DMS53 (cell line): ENCODE data around the gene CCIN.
"Not testable (repeated sequence)": the region's sequence is repeated elsewhere in the genome, so short reads cannot be mapped to it uniquely, and the experiment has no call there.

Experiments
- DNase-seq: peaks from one replicate; lab custom pipeline; 2025; lab: John Stamatoyannopoulos, UW

The CCIN gene

DNA sequence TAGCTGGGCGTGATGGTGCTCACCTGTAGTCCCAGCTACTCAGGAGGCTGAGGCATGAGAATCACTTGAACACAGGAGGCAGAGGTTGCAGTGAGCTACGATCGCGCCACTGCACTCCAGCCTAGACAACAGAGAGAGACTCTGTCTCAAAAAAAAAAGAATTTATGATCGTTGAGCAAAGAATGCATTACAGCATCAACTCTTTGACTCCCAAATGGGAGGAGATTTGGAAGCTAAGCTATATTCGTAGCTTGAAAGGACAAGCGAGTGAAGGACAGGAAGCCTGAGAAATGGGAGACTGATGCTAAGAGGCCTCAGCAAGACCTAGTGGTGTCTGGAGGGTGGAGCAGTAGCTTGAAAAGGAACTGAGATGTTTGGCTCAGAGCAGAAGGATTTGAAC lies 10.3 kb upstream of the CCIN start:
- no peak for DNase-seq

DNA sequence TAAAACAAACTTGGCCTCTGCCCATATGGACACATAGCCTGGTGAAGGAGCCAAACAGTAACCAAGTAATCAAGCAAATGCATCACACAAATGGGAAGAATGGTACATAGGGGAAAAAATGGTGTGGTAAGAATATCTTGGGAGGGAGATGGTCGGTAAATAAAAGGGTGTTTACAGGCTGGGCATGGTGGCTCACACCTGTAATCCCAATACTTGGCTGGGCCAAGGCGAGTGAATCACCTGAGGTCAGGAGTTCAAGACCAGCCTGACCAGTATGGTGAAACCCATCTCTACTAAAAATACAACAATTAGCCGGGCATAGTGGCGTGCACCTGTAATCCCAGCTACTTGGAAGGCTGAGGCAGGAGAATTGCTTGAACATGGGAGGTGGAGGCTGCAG lies 9.7 kb upstream of the CCIN start:
- DNase-seq = not testable (repeated sequence)

DNA sequence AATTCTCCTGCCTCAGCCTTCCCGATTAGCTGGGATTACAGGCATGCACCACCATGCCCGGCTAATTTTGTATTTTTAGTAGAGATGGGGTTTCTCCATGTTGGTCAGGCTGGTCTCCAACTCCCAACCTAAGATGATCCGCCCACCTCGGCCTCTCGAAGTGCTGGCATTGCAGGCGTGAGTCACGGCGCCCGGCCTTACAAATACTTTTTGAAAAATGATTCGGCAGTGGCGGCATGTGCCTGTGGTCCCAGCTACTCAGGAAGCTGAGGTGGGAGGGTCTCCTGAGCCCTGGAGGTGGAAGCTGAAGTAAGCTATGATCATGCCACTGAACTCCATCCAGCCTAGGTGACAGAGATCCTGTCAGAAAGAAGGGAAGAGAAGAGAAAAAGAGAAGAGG lies 9.1 kb upstream of the CCIN start:
- not testable (repeated sequence) for DNase-seq

DNA sequence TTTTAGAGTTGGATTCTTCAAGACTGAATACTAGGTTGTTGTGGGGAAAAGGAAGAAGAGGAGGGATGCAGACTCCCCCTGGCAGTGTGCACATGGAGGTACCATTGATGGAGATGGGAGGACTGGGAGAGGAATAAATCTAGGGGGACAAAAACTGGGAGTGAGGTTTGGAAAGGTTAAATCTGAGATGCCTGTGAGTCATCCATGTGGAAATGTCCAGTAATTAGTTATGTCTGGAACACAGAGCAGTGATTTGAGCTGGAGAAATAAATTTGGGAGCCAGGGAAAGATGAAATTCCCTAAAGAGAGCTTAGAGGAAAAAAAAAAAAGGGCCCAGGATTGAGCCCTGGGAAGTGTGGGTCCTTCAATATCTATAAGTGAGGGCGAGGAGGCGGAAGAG lies 8.0 kb upstream of the CCIN start:
- no peak for DNase-seq

DNA sequence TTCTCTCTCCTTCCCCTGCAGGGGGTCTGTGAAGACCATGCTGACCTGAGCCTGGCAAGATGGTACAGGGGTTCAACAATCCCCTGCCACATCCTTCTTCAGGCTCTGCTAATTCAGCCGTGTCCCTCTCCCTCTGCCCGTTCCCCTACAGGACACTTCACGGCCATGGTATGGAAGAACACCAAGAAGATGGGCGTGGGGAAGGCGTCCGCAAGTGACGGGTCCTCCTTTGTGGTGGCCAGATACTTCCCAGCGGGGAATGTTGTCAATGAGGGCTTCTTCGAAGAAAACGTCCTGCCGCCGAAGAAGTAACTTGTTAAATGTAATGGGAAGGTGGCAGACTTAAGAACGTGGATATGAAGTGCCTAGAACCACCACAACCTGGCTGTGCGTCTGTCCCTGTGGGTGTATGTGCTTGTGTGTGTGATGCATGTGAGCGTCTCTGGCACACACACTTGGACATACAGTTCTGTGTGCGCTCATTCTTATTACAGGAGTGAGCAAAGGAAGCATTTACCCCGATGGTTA lies 6.9 kb upstream of the CCIN start:
- no peak for DNase-seq

DNA sequence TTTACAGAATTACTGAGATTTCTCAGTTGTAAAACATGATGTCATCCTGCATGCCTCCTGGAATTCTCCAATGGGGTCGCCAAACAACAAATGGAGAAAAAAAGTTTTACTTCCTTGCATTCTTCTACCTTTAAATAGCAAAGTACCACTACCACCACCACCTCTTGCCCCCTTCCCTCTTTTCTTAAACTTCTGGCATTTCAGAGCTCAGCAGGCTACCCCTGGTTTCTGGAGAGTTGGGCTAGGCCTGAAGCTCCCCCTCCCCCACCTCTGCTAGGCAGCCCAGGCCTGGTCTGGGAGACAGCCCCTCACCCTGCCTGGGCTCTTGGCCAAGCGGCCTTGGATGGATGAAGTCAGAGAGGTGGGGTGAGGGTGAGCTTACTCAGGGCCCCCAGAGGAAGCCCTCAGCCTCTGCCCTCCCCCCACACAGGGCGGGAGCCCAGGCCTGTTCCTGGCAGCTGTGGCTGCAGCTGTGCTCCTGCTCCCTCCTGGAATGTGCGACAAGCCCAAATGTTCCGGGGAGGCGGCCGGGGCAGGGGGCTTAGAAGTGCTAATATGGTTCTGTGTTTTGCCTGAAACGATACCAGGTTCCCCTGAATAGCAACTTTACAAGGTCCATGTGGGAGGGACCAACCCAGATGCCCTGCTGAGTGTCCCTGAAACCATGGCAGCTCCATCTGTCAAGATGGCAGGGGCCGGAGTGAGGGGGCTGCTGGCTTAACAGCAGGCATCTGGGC lies 6.0 kb upstream of the CCIN start:
- DNase-seq = no peak

DNA sequence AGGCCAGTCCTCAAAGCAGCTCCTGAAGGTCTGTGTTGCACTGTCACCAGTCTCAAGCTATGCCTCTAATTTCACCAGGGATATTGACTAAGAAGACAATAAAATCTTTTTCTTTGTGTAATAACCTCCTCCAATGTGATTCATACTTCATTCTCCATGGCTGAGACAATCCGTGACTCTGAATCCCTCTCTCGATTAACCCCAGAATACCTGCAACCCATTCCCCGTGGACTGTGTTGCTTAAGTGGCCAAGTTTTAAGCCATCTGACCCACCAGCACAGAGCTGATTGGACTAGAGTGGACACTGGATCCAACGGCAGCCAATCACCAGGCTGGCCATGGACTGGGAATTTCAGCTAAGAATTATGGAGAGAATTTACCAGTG lies 5.4 kb upstream of the CCIN start:
- DNase-seq = no peak

DNA sequence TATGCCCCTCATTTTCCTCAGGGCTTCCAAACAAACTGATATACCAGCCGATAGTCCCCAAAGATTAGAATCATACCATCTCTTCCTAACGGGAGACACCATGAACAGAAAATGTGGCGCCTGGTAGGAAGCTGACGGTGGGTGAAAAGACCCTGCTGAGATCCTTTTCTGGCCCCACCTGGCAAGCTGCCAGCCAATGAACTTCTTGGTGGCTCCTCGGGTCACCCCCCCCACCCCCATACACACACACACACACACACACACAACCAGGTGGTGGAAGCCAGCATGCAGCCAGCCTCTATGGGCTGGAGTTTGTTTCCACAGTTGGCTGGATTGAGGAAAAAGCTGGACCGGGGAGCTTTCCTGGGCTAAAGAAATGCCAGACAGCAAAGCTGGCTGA lies 4.8 kb upstream of the CCIN start:
- DNase-seq = no peak

DNA sequence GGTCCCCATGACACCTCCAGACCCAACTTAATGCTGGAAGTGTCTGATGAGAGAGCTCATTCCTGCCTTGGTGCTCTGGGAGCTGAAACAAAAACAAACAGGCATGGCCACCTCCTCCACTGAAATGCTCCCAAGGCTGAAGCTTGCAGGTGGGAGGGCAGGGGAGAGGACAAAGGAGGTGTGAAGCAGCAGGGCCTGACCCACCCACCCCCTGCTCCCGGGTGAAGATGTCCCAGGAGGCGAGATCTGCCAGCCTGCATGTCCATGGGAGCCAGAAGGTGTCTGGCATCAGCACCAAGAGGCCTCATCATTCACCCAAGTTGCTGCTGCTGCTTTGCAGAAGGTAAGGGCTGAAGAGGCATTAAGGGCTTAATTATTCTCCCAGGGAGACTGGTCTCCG lies 4.2 kb upstream of the CCIN start:
- peak; percentile 16 for DNase-seq

DNA sequence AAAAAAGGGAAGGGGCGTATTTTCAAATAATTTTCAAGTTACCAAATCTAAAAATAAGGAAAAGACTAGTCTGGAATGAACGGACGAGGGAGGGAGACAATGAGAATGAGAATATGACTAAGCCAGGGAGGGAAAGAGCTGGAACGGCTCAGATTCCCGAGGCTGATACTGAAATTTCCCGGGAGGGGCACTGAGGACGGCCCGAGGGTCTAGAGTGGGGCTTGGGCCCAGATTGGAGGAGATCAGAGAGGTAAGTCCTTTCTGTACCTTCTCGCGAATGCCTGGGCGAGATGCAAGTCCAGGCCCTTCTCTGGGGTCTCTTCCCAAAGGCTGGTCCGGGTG lies 3.4 kb upstream of the CCIN start:
- no peak for DNase-seq

DNA sequence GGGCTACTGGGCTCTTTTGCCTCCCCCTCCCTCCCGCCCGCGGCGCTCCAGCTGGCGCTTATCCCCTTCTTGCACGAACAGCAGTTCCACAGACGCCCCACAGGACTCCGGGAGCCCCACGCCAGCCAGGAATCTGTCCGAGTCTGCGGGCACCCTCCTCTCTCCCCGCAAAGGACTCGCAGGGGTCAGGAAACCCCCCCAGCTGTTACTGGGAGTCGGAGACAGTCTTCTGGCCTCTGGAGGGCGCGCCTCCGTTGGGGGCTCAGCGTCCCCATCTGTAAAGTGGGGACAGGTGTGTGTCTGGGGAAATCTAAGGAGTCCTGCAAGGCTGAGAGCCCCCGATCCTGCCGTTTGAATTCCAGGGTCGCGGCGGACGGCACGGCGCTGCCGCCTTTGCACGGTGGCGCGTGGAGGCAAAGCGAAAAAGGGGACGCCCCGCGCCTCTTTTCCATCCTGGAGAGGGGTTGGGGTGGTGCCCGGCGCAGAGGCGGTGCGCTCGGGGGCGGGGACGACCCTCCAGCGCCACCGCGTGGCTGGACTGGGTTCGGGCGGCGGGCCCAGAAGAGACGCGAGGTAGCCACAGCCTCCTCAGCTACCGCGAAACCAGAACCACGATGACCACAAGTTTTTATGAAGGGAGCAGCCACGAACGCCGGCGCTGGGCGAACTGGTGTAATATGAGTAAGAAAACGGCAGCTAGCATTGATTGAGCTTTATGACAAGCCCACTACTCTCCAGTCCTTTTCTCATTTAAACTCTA lies 2.8 kb upstream of the CCIN start:
- peak; percentile 87 for DNase-seq

DNA sequence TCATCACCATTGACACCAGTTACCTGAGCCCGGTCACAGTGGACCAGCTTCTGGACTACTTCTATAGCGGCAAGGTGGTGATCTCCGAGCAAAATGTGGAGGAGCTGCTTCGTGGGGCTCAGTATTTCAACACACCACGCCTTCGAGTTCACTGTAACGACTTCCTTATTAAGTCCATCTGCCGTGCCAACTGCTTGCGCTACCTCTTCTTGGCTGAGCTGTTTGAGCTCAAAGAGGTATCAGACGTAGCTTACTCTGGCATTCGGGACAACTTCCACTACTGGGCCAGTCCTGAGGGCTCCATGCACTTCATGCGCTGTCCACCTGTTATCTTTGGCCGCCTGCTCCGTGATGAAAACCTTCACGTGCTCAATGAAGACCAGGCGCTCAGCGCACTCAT lies 520 bp downstream of the CCIN start:
- DNase-seq = no peak

DNA sequence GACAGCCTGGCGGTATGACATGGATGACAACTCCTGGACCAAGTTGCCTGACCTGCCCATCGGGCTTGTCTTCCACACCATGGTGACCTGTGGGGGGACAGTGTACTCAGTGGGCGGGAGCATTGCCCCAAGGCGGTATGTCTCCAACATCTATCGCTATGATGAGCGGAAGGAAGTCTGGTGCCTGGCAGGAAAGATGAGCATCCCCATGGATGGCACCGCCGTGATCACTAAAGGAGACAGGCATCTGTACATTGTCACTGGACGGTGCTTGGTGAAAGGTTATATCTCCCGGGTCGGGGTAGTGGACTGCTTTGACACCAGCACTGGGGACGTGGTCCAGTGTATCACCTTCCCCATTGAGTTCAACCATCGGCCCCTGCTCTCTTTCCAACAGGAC lies 1.3 kb downstream of the CCIN start:
- no peak for DNase-seq

DNA sequence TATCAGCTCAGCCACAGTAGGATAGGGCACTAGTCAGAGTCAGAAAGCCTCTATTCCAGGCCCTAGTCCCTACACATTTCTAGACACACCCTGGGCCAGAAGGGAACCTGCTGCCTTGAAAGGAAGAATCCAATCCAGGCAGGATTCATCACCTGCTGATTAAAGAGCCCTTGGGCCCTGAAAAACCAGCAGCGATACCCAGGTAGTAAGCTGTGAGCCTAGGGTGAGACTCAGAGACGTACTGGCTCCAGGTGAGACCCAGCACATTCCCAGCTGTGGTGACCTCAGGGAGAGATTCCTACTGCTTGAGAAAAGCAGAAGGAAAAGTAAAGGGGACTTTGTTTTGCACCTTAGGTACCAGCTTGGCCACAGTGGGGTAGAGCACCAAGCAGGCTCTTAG lies 4.7 kb downstream of the CCIN start:
- DNase-seq = no peak

DNA sequence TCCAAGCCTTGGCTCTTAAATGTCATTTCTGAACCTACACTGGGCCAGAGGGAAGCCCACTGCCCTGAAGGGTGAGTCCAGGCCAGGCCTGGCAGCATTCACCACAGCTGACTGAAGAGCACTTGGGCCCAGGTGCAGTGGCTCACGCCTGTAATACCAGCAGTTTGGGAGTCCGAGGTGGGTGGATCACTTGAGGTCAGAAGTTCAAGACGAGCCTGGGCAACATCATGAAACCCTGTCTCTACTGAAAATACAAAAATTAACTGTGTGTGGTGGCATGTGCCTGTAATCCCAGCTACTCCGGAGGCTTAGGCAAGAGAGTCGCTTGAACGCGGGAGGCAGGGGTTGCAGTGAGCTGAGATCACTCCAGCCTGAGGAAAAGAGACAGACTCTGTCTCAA lies 5.1 kb downstream of the CCIN start:
- no peak for DNase-seq

DNA sequence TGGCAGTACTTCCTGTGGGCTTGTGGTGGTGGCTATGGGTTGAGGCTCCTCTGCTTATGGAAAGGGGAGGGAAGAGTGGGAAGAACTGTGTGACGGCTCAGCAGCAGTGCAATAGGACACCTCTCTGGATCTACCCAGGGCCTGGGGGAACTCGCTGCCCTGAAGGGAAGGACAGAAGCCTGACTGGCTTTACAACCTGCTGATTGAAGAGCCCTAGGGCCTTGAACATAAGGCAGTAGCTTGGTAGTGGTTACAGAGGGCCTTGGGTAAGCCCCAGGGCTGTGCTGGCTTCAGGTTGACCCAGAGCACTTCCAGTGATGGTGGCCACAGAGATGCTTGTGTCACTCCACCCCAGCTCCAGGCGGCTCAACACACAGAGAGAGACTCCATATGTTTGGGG lies 5.5 kb downstream of the CCIN start:
- no peak for DNase-seq

DNA sequence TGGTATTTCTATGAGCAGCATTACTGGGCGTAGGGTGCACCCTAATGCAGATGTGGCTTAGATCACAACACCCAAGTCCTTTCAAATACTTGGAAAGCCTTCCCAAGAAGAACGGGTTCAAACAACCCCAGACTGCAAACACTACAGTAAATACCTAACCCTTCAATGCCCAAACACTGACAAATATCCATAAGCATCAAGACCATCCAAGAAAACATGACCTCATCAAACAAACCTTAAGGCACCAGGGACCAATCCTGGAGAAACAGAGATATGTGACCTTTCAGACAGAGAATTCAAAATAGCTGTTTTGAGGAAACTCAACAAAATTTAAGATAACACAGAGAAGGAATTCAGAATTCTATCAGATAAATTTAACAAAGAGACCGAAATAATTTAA lies 6.0 kb downstream of the CCIN start:
- DNase-seq = not testable (repeated sequence)

DNA sequence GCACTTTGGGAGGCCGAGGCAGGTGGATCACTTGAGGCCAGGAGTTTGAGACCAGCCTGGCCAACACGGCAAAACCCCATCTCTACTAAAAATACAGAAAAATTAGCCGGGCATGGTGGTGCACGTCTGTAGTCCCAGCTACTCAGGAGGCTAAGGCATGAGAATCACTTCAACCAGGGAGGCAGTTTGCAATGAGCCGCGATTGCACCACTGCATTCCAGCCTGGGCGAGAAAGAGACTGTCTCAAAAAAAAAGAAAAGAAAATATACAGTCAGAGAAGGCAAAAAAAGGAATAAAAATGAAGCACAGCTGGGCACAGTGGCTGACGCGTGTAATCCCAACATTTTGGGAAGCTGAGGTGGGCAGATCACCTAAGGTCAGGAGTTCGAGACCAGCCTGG lies 7.3 kb downstream of the CCIN start:
- not testable (repeated sequence) for DNase-seq

DNA sequence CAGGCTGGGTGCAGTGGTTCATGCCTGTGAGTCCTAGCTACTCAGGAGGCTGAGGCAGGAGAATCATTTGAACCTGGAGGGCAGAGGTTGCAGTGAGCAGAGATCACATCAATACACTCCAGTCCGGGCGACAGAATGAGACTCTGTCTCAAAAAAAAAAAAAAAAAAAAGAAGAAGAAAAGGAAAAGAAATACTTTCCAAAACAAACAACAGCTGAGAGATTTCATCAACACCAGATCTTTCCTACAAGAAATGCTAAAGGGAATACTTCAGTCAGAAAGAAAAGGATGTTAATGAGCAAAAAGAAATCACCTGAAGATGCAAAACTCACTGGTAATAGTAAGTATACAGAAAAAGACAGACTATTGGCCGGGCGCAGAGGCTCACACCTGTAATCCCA lies 8.4 kb downstream of the CCIN start:
- DNase-seq = no peak

DNA sequence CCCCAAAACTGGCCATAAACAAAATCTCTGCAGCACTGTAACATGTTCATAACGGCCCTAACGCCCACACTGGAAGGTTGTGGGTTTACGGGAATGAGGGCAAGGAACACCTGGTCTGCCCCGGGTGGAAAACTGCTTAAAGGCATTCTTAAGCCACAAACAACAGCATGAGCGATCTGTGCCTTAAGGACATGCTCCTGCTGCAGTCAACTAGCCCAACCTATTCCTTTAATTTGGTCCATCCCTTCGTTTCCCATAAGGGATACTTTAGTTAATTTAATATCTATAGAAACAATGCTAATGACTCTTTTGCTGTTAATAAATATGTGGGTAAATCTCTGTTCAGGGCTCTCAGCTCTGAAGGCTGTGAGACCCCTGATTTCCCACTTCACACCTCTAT lies 11.1 kb downstream of the CCIN start:
- not testable (repeated sequence) for DNase-seq

DNA sequence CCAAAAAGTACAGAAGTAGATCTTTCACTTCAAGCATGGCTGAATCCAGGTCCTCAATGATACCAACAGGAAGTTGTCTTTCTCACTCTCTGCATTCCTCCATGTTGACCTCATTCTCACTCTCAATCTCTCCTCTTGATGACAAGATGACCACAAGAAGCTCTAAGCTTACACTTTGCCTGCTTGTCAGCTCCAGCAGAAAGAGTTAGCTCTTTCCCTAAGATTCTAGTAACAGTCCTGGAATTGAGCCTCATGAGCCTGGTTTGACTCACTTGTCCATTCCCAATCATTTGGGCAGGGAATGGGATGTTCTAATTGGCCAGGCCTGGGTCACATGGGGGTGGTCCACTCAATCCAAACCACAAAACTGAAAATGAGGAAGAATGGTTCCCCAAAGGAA lies 18.2 kb downstream of the CCIN start:
- DNase-seq = peak; percentile 26

DNA sequence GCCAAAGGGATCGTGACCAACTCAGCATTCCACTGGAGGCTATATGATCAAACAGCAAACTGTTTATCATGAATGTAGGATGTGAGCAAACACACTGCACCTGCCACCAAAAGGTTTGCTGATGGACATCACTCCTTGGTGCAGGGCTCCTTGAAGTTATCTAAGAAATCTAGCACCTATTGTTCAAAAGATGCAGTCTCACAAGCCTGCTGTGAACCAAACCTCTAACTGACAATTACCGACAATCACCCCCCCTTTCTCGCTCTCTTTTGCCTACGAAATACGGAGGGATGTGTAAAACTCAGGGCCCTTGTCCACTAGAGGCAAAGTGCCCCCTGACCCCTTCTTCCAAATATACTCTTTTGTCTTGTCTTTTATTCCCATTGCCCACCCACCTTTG lies 19.0 kb downstream of the CCIN start:
- DNase-seq = no peak

DNA sequence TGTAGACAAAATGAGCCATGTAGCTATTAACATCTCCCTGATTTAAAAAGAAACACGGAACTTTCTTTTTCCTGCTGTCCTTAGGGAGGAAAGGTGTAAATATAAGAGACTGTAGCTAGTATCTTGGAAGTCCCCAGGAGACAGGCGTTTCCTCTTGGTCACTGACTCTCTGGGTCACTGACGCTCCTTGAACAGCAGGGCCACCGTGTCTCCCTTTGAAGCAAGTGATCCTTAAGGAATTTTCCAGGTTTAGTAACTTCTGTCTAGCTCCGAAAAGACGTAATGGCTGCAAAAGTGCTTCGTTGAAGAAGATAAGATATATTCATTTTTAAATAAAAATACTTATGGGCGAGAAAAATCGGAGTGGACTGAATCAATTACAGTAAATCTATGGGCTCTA lies 20.8 kb downstream of the CCIN start:
- peak; percentile 32 for DNase-seq
